ENCODE data around the gene TRAF2.
A peak's percentile ranks its signal among the peaks of the same experiment; 100 is the strongest.

The TRAF2 gene

DNA sequence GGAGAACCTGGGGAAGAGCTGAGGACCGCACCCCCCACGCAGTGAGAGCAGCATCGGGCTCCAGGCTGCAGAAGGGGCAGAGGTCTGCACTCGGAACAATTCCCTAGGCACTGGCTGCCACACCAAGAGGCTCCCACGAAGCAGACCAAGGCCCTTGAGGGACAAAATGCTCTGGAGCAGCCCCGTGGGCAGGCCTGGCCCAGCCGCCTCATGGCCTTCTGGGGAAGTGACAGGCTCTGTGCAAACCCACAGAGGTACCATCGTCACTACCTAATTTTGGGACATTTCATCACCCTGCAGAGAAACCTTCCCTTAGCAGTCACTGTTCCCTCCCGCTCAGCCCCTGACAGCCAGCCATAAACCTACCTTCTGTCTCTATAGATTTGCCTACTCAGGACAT is 42.3 kb downstream of the TRAF2 start:
- Mint-ChIP-seq H3K9me3 (no peaks in the 10 kb centered on the region), H3K4me3 (no peak overlapping the region), H3K27me3 (no peaks in the 10 kb centered on the region), H3K4me1 (peaks cover 21 to 34% of the 10 kb centered on the region in 2 donors), H3K27ac (peak overlapping the region; percentile 86), H3K36me3 (peaks cover 34 to 64% of the 10 kb centered on the region in 2 donors)
- ATAC-seq (replicated peaks) = peak; percentile 45 to 54
- no peak for DNase-seq

- peaks cover 21 to 34% of the 10 kb centered on the region in 2 donors for H3K4me1 Mint-ChIP-seq
- no peak for DNase-seq
Measured at GRCh38 chr9:136930014-136930413, 43.7 kb downstream of the TRAF2 start.

DNA sequence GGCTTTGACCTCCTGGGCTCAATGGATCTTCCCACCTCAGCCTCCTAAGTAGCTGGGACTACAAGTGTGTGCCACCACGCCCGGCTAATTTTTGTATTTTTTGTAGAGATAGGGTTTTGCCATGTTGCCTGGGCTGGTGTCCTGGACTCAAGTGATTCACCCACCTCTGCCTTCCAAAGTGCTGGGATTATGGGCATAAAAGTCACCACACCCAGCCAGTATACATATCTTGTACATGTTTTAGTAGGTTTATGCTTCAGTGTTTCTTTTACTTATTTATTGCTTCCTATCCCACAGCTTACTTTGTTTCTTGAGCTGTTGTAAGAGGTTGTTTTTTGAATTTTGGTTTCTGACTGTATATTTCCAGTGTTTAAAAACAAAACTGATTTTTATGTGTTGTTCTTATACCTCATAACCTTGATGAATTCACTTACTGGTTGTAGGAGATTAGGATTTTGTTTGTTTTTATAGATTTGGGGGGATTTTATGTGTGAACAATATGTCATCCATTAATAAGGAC is 45.4 kb downstream of the TRAF2 start:
- ATAC-seq (replicated peaks) (peak in 1 of 2 donors; percentile 18), DNase-seq (no peak)
- Mint-ChIP-seq H3K9me3 (no peaks in the 10 kb centered on the region), H3K36me3 (peaks cover 36 to 63% of the 10 kb centered on the region in 2 donors), H3K4me3 (peak overlapping the region in 1 of 2 donors; percentile 52), H3K27ac (peak overlapping the region; percentile 93), H3K4me1 (peaks cover 21 to 34% of the 10 kb centered on the region in 2 donors), H3K27me3 (no peaks in the 10 kb centered on the region)

More at GRCh38 chr9:136930014-136930413, 43.7 kb downstream of the TRAF2 start:
- Mint-ChIP-seq H3K27ac (peak overlapping the region; percentile 66), H3K9me3 (no peaks in the 10 kb centered on the region), H3K27me3 (no peaks in the 10 kb centered on the region), H3K36me3 (peaks cover 34 to 60% of the 10 kb centered on the region in 2 donors), H3K4me3 (no peak overlapping the region)
- no peak for ATAC-seq (replicated peaks)

GRCh38 chr9:136934277-136934676 is 48.0 kb downstream of the TRAF2 start:
- DNase-seq = no peak
- no peaks in the 10 kb centered on the region for H3K27me3 Mint-ChIP-seq
- no peak for ATAC-seq (replicated peaks)
- H3K9me3 Mint-ChIP-seq = no peaks in the 10 kb centered on the region
- H3K36me3 Mint-ChIP-seq = peaks cover 44 to 70% of the 10 kb centered on the region in 2 donors
- H3K4me3 Mint-ChIP-seq = no peak overlapping the region
- H3K27ac Mint-ChIP-seq = no peak overlapping the region
- H3K4me1 Mint-ChIP-seq = peaks cover 24 to 30% of the 10 kb centered on the region in 2 donors

- Mint-ChIP-seq H3K9me3 (no peaks in the 10 kb centered on the region), H3K4me3 (no peak overlapping the region), H3K27me3 (no peaks in the 10 kb centered on the region), H3K27ac (no peak overlapping the region), H3K36me3 (peaks cover 45 to 66% of the 10 kb centered on the region in 2 donors), H3K4me1 (peaks cover 21 to 30% of the 10 kb centered on the region in 2 donors)
- ATAC-seq (replicated peaks) (no peak), DNase-seq (no peak)
Measured at GRCh38 chr9:136935651-136936050, 49.3 kb downstream of the TRAF2 start.

- Mint-ChIP-seq H3K27me3 (no peaks in the 10 kb centered on the region), H3K4me3 (no peak overlapping the region), H3K36me3 (peaks cover 47 to 65% of the 10 kb centered on the region in 2 donors), H3K27ac (no peak overlapping the region), H3K4me1 (peaks cover 20 to 21% of the 10 kb centered on the region in 2 donors), H3K9me3 (no peaks in the 10 kb centered on the region)
- DNase-seq (no peak), ATAC-seq (replicated peaks) (no peak)
Measured at GRCh38 chr9:136936645-136937170, 50.4 kb downstream of the TRAF2 start.

DNA sequence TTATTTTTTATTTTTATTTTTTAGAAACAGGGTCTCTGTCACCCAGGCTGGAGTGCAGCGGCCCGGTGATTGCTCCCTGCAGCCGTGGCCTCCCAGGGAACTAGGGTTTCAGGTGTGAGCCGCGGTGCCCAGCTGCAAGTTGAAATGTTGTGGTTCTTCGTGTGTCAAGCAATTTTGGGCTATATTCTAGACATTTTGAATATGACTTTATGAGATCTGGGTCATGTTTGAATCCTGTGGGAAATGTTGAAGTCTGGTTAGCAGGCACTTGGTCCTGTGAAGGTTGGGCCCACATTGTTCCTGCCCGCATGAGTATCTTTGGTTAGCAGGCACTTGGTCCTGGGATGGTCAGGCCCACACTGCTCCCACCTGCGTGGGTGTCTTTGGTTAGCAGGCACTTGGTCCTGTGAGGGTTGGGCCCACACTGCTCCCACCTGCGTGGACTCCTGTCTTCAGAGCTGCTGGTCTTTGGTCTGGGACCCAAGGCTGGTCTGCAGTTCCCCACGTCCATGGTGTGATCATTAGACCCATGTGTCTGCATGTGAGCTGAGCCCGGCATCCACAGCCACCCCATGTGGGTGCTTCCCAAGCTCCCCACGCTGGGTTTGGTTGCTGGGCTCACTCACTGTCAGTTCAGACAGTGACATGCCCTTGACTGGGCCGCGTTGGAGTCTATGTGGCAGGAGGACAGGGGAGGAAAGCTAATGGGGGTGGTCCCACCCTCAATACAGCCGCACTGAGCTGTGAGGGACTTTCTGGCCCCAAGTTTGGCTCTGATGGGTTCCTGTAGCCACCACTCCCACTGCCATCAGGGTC is 51.1 kb downstream of the TRAF2 start:
- Mint-ChIP-seq H3K27me3 (no peaks in the 10 kb centered on the region), H3K27ac (no peak overlapping the region), H3K4me3 (no peak overlapping the region), H3K4me1 (peaks cover 15 to 16% of the 10 kb centered on the region in 2 donors), H3K9me3 (no peaks in the 10 kb centered on the region), H3K36me3 (peaks cover 47 to 66% of the 10 kb centered on the region in 2 donors)
- DNase-seq (no peak), ATAC-seq (replicated peaks) (no peak)

- DNase-seq (no peak), ATAC-seq (replicated peaks) (no peak)
- no peak overlapping the region for H3K27ac Mint-ChIP-seq
- no peak overlapping the region for H3K4me3 Mint-ChIP-seq
- peaks cover 38 to 57% of the 10 kb centered on the region in 2 donors for H3K36me3 Mint-ChIP-seq
- H3K27me3 Mint-ChIP-seq = no peaks in the 10 kb centered on the region
- peaks cover 7 to 10% of the 10 kb centered on the region in 2 donors for H3K4me1 Mint-ChIP-seq
- H3K9me3 Mint-ChIP-seq = no peaks in the 10 kb centered on the region
Measured at GRCh38 chr9:136939431-136939995, 53.2 kb downstream of the TRAF2 start.

- Mint-ChIP-seq H3K27me3 (no peaks in the 10 kb centered on the region), H3K36me3 (peaks cover 36 to 54% of the 10 kb centered on the region in 2 donors), H3K9me3 (no peaks in the 10 kb centered on the region), H3K4me3 (no peak overlapping the region), H3K27ac (no peak overlapping the region), H3K4me1 (peaks cover 12 to 13% of the 10 kb centered on the region in 2 donors)
- no peak for DNase-seq
- ATAC-seq (replicated peaks) = no peak
Measured at GRCh38 chr9:136939996-136940525, 53.7 kb downstream of the TRAF2 start.

GRCh38 chr9:136940526-136941230 is 54.4 kb downstream of the TRAF2 start:
- H3K36me3 Mint-ChIP-seq = peaks cover 36 to 51% of the 10 kb centered on the region in 2 donors
- no peak for ATAC-seq (replicated peaks)
- H3K27me3 Mint-ChIP-seq = no peaks in the 10 kb centered on the region
- H3K4me1 Mint-ChIP-seq = peaks cover 12 to 13% of the 10 kb centered on the region in 2 donors
- no peaks in the 10 kb centered on the region for H3K9me3 Mint-ChIP-seq
- H3K27ac Mint-ChIP-seq = no peak overlapping the region
- no peak for DNase-seq
- H3K4me3 Mint-ChIP-seq = no peak overlapping the region

- no peak for ATAC-seq (replicated peaks)
- H3K27me3 Mint-ChIP-seq = no peaks in the 10 kb centered on the region
- H3K27ac Mint-ChIP-seq = peak overlapping the region; percentile 56
Measured at GRCh38 chr9:136941231-136942111, 55.2 kb downstream of the TRAF2 start.

GRCh38 chr9:136942112-136942880 is 56.0 kb downstream of the TRAF2 start:
- peak overlapping the region; percentile 32 to 81 for H3K4me3 Mint-ChIP-seq
- peaks cover 28 to 41% of the 10 kb centered on the region in 2 donors for H3K36me3 Mint-ChIP-seq
- peaks cover 14 to 17% of the 10 kb centered on the region in 2 donors for H3K4me1 Mint-ChIP-seq
- H3K9me3 Mint-ChIP-seq = no peaks in the 10 kb centered on the region
- DNase-seq (no peak), ATAC-seq (replicated peaks) (no peak)
- no peaks in the 10 kb centered on the region for H3K27me3 Mint-ChIP-seq
- no peak overlapping the region for H3K27ac Mint-ChIP-seq

More at GRCh38 chr9:136941231-136942111, 55.2 kb downstream of the TRAF2 start:
- peaks cover 12 to 13% of the 10 kb centered on the region in 2 donors for H3K4me1 Mint-ChIP-seq
- DNase-seq = no peak
- peaks cover 33 to 47% of the 10 kb centered on the region in 2 donors for H3K36me3 Mint-ChIP-seq
- H3K9me3 Mint-ChIP-seq = no peaks in the 10 kb centered on the region
- H3K4me3 Mint-ChIP-seq = no peak overlapping the region

Measured in stimulated activated naive B cell treated with anti-CD40 and anti-IgM and Interleukin-4, amounts not matched to agents 10 μg/mL and 1 μg/mL and 100 μg/mL, for 72 hours (primary cell).